Uterus (tissue), 4 donors: Measurements from ENCODE around the gene KREMEN1. TPM values are rescaled to one million over a fixed set of nuclear protein-coding genes. Genes with fewer than 3 reads are reported as not detected.

ENCODE experiments used
- DNase-seq, 2 donors: peaks; one replicate each; pipeline ENCODE4 v3.0.0-alpha.2; 2019 to 2020
- H3K27ac ChIP-seq, 2 donors: fragments of 200-600 bp; sonication (generic); 1 replicate in 1 of 2; 2 replicates in 1 of 2; pipeline ENCODE4 v1.5.1; 2016 to 2018
- H3K27me3 ChIP-seq, 2 donors: fragments of 200-600 bp; sonication (generic); one replicate each; pipeline ENCODE4 v1.5.1; 2018 to 2019; ENCODE audit warnings: control low read depth in 1 of 2
- H3K36me3 ChIP-seq, 2 donors: fragments of 200-600 bp; sonication (generic); one replicate each; pipeline ENCODE4 v1.5.1; 2019; ENCODE audit warnings: control low read depth in 1 of 2
- H3K4me1 ChIP-seq, 2 donors: fragments of 200-600 bp; sonication (generic); one replicate each; pipeline ENCODE4 v1.5.1; 2018 to 2019; ENCODE audit warnings: control low read depth in 1 of 2
- H3K4me3 ChIP-seq, 2 donors: fragments of 200-600 bp; sonication (generic); 1 replicate in 1 of 2; 2 replicates in 1 of 2; pipeline ENCODE4 v1.5.1; 2018 to 2019; ENCODE audit warnings: mild to moderate bottlenecking in 1 of 2
- H3K9me3 ChIP-seq, 2 donors: fragments of 200-600 bp; sonication (generic); one replicate each; pipeline ENCODE4 v1.5.1; 2019; ENCODE audit warnings: control low read depth in 1 of 2
- CTCF ChIP-seq, 4 experiments: fragments of 200-600 bp in 2 of 4; fragments of 450-650 bp in 2 of 4; sonication (generic) in 2 of 4; IDR thresholded peaks; one replicate each; pipeline ENCODE4 v1.5.1; 2016 to 2019; ENCODE audit warnings: antibody characterized with exemption in 4 of 4, mild to moderate bottlenecking in 2 of 4, moderate library complexity in 1 of 4
- POLR2A ChIP-seq, 2 donors: fragments of 450-650 bp; IDR thresholded peaks; one replicate each; pipeline ENCODE4 v1.6.1; 2016; ENCODE audit warnings: antibody characterized with exemption in 2 of 2, mild to moderate bottlenecking in 1 of 2, moderate library complexity in 1 of 2
- intact Hi-C: fragments of 100-400 bp; cut with DNase I; formaldehyde crosslinking; loops from one replicate; pipeline ENCODE4 v1.15.1; 2023; ENCODE audit warnings: low total_unique reads
- total RNA-seq, 4 donors: library from RNA; depleted of rRNA in 3 of 4; stranded (reverse); fragments of >200 nt in 3 of 4; gene quantifications; one replicate each; pipeline versions ENCODE4 v1.1.0 to v1.2.4, GENCODE V29; 2014 to 2023
- donor health status: DM: yes; HTN: yes; CAD: no.

The KREMEN1 gene
- total RNA-seq, 4 donors from 2014 or later: 5.9 to 25.1 (median 10.2) TPM

DNA sequence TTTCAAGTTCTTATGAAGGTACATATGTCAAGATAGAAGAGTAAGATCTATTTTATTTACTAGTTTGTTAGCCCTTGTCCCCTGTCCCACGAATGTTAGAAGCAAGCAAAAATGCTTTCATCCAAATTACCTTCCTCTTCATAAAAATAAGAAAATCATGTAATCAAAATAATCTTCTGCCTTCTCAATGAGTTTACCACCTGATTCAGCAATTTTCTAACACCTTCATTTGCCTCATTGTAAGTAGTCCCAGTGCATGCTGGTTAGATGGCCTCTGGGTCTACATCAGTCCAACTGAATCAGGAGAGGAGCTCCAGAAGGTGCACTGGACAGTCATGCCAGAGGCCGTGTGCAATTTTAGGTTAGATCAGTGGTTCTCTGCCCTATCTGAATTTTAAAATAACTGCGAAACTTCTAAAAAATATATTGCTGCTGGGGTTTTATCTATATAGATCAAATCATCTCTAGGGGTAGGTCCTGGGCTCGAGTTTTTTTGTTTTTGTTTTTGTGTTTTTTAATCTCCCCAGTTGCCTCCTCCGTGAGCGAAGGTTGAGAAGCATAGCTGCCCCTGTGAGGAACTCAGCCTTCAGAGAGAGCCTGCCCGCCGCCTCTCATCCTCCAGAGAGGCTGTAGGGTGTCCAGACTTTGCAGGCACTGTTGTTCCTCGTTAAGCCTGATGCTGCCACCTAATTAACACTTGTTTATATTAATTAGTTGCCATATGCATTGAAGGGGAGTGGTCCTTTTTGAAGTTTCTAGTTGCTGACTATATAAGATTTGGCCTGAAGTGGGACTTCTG is 43.4 kb upstream of the KREMEN1 start:
- peaks cover 8 to 9% of the 10 kb centered on the region in 2 donors for H3K4me1 ChIP-seq
- peak overlapping the region in 1 of 2 donors; percentile 40 for H3K4me3 ChIP-seq
- H3K27me3 ChIP-seq: no peaks in the 10 kb centered on the region
- H3K9me3 ChIP-seq: no peaks in the 10 kb centered on the region
- no peak for DNase-seq
- H3K27ac ChIP-seq: peak overlapping the region; percentile 93 to 96
- no peak for TF ChIP-seq POLR2A (IDR thresholded peaks at IDR 0.05)
- TF ChIP-seq CTCF (IDR thresholded peaks at IDR 0.05): no peak
- intact Hi-C loops: no loop called here
- no peaks in the 10 kb centered on the region for H3K36me3 ChIP-seq

- H3K27ac ChIP-seq: peak overlapping the region; percentile 93 to 96
- no peaks in the 10 kb centered on the region for H3K9me3 ChIP-seq
- peak overlapping the region; percentile 32 to 40 for H3K4me3 ChIP-seq
- H3K36me3 ChIP-seq: no peaks in the 10 kb centered on the region
- DNase-seq: no peak
- intact Hi-C loops: loop anchor here (10.0 kb wide), 1 partner anchor 145 kb away; the partner anchor contains the start of gene ZNRF3
- H3K27me3 ChIP-seq: no peaks in the 10 kb centered on the region
- peaks cover 8 to 9% of the 10 kb centered on the region in 2 donors for H3K4me1 ChIP-seq
- TF ChIP-seq CTCF (IDR thresholded peaks at IDR 0.05): no peak
- TF ChIP-seq POLR2A (IDR thresholded peaks at IDR 0.05): no peak
Observed at GRCh38 chr22:29030016-29030617, 42.7 kb upstream of the KREMEN1 start.

GRCh38 chr22:29030618-29031226 is 42.1 kb upstream of the KREMEN1 start:
- Histone ChIP-seq H3K4me3 (peak overlapping the region; percentile 32 to 40), H3K36me3 (no peaks in the 10 kb centered on the region), H3K27me3 (no peaks in the 10 kb centered on the region), H3K9me3 (no peaks in the 10 kb centered on the region), H3K4me1 (peaks cover 8 to 9% of the 10 kb centered on the region in 2 donors), H3K27ac (peak overlapping the region; percentile 93 to 96)
- DNase-seq: peak; percentile 80 to 88
- intact Hi-C loops: loop anchor here (10.0 kb wide), 1 partner anchor 146 kb away; the partner anchor contains the start of gene ZNRF3
- TF ChIP-seq POLR2A (IDR thresholded peaks at IDR 0.05) (peak in 1 of 2 donors; percentile 41), CTCF (IDR thresholded peaks at IDR 0.05) (no peak)

- H3K36me3 ChIP-seq: no peaks in the 10 kb centered on the region
- intact Hi-C loops: loop anchor here (10.0 kb wide), 1 partner anchor 147 kb away; the partner anchor contains the start of gene ZNRF3
- H3K4me1 ChIP-seq: peaks cover 8 to 9% of the 10 kb centered on the region in 2 donors
- TF ChIP-seq CTCF (IDR thresholded peaks at IDR 0.05) (peak in 2 of 4 experiments; percentile 3 to 20), POLR2A (IDR thresholded peaks at IDR 0.05) (peak; percentile 13 to 22)
- peak overlapping the region; percentile 32 to 40 for H3K4me3 ChIP-seq
- DNase-seq: peak; percentile 65 to 85
- peak overlapping the region; percentile 93 to 96 for H3K27ac ChIP-seq
- no peaks in the 10 kb centered on the region for H3K9me3 ChIP-seq
- no peaks in the 10 kb centered on the region for H3K27me3 ChIP-seq
Observed at GRCh38 chr22:29031227-29032011, 41.4 kb upstream of the KREMEN1 start.
